HG02884 (cell line): Measurements from ENCODE around the gene CHADL.

Source experiments
- ATAC-seq: cut with Tn5 transposase; IDR thresholded peaks from one replicate; pipeline ENCODE4 v1.9.1; 2021; ENCODE audit warnings: mild to moderate bottlenecking, moderate library complexity; ENCODE audit not compliant: unreplicated experiment

CHADL gene

DNA sequence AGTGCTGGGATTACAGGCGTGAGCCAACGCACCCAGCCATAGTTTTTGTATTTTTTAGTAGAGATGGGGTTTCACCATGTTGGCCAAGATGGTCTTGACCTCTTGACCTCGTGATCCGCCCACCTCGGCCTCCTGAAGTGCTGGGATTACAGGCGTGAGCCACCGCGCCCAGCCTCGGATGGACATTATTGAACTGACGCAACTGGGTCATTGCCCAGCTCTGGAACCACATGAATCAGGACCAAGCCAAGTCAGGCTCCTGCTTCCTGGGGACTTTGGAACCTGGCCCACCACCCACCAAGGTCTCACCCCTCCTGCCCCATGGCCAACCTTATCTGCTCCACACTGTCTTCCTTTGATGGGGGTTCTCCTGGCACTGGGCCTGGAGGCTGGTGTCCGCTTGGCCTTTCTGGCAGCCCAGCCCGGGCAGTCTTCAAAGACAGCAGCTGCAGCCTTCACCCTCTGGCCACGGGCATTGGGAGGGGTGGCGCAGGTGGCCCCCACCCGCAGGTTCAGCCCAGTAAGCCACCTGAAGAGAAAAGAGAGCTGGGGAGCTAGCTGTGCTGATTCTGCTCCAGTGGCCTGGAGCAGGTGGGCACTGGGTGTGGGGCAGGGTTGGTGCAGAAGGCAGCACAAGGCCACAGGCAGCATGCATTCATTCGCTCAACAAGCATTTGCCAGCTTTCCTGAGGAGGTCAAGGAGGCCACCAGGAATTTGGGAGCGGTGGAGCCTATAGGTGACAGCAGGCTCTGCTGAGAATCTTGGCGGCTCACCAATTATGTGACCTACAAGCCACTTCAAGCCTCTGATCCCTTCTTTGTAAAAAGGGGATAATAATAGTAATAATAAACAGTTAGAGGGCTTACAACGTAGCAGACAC, 5.7 kb downstream of the CHADL start:
- no peak for ATAC-seq

DNA sequence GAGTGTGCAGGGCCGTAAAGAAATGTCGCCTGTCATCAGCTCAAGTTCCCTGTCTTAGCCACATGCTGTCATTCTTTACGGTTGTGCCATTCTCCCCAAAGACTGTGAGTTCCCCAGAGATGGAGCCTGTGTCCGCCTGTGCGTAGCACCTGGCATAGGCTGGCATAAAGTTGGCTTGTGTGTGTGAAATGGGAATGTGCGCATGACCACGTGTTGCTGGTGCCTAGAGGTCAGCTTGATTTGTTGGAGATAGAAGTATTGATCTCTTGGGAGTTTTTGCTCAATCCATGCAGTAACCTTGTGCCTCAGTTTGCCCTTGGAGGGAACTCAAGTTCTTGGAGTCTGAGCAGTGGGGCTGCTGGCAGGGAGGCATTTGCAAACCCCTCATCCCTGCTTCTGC, 9.4 kb downstream of the CHADL start:
- ATAC-seq = no peak

DNA sequence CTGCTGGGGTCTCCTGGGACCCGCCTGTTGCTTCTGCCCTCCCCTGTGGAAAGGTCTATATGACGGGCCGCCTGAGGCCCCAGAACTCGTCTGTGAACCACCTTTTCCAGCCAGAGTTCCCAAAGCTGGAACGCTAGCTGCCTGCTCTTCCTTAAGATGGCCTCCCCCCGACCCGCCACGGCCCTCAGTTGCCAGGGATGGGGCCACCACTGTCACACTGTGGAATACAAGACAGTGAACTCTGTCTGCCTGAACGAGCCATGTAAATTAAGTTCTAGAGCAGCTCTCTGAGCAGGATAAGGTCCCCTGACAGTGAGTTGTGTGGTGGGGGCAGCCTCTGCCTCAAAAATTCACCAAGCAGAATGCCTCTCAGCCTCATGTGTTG, 10.3 kb downstream of the CHADL start:
- no peak for ATAC-seq

DNA sequence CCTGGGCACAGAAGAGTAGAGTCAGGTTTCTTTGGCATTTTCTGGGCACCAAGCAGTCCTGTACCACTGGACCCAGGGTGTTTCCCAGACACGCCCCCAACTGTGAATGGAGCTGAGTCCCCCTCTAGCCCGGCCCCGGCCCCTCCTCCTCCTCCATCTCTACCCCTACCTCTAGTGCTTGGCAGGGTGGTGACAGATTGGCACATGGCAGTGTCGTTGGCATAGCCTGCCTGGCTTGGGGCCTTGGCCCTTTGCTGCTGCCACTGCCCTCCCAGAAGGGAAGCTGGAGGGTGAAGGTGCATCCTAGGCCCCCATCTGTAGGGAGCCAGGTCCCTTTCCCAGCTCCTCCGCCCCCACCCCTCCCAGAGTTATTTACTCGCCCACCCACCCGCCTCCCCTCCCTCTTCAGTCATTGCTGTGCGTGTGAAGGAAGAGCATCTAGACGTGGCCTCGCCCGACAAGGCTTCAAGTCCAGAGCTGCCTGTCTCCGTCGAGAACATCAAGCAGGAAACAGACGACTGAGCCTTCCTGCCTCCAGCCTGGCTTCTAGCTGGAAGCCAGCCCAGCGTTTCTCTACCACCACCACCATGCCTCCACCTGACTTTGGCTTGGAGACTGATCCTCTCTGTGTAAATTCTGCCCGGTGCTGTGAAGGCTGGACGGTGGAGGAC, 10.9 kb downstream of the CHADL start:
- no peak for ATAC-seq

DNA sequence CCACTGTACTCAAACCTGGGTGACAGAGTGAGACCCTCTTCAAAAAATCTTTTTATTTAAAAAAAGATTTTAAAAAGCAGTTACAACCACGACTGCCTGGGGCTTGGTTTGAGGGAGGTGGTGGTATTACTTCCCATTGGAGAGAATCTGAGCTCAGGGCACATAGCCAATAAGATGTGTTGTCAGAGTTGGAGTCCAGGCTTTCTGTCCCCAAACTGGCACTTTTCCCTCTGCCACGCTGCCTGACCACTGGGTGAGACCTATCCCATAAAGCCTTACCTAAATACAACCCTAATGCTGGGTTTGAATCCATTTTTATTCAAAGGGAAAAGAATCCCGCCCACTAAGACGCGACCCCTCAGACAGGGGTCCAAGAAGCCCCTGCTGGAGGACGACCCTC, 11.5 kb downstream of the CHADL start:
- ATAC-seq = no peak

DNA sequence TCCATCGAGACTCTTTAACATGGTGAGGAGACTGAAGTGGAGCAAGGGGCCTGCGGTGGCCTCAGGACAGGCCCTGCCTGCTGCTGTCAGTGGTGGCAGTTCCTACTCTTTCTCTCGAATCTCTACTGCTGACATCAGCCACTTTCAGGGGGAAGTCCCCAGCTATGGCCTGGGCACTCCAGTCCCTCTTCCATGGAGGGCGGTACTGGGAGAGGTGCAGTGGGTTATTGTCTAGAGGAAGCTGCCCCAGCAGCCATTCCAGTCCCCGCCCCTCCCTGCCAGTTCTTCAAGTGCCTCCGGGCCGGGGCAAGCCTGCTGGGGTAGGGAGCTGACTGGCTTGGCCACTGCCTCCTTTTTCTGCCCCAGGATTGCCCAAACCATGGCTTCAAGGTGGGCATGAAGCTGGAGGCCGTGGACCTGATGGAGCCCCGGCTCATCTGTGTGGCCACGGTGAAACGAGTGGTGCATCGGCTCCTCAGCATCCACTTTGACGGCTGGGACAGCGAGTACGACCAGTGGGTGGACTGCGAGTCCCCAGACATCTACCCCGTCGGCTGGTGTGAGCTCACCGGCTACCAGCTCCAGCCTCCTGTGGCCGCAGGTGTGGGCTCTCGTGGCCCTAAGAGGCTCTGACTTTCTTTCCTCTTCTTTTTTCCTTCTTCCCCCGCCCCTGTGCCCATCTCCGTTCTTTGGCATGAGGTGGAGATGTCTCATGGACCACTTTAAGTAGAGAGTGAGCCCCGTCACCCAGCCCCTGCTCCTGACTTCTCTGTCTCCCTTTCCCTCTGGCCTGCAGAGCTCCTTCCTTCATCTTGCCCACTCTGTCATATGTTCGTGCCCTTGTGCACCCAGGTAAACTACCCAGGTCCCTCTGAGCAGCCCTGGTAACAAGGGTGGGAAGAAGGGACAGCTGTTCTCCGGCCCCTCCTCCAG, 13.7 kb downstream of the CHADL start:
- no peak for ATAC-seq

DNA sequence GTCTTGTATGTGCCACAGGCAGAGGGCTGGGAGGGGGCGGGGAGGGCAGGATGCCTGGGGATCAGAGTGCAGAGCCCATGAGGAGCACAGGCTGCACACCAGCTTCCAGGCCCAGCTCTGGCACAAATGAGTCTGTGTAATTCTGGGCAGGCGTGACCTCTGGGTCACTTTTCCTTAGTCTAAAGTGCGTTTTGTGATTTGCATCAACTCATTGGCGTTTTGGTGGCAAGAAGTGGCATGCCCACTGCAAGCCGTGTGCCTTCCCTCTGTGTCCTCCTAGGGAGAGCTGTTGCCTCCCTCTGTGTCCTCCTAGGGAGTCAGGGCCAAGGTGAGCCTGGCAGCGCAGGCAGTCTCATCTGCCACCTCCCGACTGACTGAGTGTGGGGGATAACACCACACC, 17.2 kb downstream of the CHADL start:
- no peak for ATAC-seq

DNA sequence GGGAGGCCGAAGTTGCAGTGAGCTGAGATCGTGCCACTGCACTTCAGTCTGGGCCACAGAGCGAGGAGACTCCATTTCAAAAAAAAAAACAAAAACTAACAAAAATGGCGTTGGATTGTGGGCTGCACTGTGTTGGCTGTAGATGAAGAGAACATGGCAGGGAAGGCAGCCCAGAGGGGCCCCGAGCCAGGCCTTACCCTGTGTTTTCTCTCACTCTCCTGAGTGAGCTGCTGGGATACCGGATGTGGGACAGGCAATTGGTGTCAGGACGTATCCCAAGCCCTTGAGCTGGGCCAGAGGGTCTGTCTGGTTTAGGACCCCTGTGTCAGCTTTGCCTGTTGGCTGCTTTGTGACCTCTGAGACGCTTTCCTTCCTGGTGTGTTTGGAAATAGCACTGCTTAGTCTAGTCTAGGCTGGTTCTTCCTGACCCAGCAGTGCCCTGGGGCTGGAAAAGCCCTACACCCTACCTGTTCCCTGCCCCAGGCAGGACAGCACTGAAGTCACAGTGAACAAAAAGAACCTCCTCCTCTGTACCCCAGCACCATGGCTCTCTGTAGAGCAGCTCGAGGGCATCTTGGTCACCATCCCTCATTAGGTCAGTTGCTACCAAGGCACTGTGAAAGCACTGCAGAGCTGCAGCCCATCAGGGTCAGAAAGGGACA, 17.8 kb downstream of the CHADL start:
- ATAC-seq = no peak

DNA sequence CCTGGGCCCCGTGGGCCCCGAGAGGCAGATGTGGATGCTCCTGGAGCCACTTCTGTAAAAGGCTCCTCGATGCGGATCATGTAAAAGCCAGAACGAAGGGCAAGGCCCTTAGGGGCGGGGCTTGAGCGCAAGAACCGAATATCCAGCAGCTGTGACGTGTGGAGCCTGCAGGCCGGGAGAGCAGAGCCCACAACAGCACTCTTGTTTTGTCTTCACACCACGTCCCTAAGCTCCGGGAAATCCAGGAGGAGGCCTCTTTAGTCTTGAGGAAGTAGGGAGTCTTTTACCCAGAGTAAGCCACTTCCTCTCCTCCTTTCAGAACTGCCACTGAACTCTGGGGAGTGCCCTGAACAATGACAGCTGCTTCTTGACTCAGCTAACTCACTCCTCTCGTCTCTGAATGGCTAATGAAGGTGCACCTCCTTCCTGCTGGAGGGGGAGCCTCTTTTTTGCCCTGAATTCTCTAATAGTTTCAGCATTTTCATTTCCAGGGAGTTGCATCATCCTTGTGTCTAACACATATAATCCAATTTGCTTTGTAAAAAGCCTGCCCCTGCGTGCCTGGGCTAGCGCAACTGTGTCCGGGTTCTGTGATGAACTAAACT, 23.1 kb downstream of the CHADL start:
- no peak for ATAC-seq

DNA sequence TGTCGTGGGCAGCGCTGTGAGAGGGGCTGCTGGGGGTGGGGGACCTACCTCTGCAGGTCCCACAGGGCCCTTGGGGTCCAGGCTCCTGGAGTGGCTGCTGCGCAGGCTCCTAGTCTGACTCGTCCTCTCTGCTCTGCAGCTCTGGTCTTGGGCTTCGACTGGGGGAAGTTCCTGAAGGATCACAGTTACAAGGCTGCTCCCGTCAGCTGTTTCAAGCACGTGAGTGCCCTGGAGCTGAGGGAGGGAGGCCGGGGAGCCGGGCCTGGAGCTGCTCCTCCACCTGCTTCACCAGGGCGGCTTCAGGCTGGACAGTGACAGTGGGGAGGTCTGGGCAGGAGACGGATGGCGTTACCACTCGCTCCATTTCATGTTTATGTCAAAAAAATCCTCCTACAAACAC, 23.7 kb downstream of the CHADL start:
- ATAC-seq = no peak

DNA sequence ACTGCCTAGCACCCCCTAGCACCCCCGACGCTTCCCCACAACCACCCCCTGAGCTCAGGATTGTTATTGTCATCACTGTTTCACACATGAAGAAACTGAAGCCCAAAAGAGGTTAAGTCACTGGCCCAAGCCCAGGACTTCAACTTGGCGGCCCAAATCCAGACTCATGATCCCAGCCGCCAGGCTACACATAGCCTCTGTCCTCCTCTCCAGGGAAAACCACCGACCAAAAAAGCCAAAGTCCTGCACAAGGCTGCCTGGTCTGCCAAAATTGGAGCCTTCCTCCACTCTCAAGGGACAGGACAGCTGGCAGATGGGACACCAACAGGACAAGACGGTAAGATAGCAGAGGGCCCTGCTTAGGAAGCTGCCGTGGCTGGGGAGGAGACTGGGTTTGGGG, 24.8 kb downstream of the CHADL start:
- no peak for ATAC-seq

DNA sequence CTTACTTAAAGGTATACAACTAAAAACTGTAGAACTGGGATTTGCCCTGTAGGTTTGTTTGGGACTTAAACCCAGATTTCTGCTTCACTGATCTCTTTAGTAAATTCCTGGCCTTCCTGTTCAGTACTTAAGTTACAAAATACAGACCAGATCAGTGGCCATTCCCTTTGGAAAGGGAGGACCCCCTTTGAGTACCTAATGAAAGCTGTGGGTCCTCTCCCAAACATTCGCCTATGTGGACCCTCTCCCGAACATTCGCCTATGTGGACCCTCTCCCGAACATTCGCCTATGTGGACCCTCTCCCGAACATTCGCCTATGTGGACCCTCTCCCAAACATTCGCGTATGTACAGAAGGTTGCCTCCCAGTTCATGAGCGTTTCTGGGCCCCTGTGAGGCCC, 25.3 kb downstream of the CHADL start:
- ATAC-seq = no peak

DNA sequence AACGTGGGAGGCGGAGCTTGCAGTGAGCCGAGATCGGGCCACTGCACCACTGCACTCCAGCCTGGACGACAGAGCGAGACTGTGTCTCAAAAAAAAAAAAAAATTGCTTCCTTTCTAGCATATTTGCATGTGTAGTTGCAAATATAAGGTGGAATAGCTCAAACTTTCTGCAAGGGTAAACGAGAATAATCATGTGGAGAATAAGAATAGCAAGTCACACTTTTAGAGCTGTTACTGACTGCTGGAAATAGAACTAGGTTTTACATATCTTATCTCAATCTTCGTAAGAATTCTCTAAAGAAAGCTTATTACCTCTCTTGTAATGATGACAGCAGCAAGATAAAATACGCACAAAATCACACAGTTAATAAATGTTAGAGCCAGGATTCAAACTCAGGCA, 34.0 kb downstream of the CHADL start:
- no peak for ATAC-seq

DNA sequence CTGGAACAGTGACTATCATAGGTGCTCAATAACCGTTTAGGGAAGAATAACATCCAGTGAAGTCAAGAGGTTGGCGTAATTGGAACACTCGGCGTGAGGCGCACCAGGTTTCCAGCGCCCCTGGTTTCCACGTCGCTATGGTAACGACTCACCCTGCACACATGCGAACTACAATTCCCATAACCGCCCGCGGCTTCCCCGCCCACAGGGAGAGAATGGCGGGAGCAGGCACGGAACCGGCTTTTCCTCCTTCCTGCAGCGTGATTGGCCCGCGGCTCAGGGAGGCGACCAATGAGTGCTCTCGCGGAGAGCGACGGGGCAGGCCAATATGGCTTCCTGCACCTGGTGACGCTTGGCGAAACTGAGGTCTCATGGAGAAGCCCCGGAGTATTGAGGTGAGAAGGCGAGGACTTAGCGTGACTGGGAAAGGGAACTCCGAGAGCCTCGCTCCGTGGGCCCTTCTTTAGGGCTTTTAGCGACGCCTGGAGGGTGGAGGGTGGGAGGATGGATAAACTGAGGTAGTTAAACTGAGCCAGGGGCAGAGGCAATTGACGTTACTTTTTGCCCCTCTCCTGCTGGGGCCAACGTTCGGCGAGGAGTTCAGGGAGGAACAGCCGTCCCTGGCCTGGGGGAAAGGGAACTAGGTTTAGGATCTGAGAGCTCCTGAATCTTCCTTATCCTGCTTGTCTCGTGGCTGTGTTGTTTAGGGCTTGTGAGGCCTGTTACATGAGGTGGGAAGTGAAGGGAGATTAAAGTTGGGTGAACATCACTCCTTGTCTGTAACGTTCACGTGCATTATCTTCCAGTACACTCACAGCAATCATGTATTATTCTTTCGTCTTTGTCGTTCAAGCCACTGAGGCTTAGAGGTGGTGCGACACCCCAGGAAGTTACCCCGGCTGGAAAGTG, 35.5 kb downstream of the CHADL start, which contains the start of gene L3MBTL2:
TSS of gene L3MBTL2 (plus strand) at position 321 of the 909 bp plus-strand sequence. CDS start at position 372, 51 bp downstream.
- ATAC-seq = peak; percentile 94

DNA sequence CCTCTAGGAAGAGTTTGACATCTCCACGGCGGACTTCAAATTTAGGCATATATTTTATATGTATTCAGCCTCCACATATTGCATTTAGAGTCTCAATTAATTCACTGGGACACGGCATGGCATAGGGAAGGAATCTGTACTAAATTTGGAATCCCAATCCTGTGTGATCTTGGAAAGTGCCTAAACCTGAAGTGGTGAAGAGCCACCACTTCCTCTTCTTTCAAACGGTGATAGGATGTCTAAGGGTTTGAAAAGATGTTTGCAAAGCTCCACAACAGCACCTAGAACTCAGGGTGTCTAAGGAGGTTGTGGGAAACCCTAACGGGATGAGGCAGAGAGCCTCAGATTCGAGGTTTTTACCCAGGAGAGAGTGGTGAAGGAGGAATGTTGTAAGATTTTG, 36.7 kb downstream of the CHADL start:
- ATAC-seq = no peak

DNA sequence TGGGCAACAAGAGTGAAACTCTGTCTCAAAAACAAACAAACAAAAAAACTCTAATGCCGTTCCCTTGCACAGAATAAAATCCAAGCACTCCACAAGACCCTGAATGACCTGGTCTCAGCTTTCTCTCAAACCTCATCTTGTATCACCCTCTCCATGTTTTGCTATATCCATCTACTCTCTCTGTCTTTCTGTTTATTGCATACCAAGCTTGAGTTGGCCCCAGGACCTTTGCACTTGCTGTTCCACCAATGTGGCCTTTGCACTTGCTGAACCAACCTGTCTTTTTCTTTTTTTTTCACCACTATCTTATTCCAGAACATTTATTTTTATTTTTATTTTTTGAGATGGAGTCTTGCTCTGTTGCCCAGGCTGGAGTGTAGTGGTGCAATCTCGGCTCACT, 37.6 kb downstream of the CHADL start:
- no peak for ATAC-seq

DNA sequence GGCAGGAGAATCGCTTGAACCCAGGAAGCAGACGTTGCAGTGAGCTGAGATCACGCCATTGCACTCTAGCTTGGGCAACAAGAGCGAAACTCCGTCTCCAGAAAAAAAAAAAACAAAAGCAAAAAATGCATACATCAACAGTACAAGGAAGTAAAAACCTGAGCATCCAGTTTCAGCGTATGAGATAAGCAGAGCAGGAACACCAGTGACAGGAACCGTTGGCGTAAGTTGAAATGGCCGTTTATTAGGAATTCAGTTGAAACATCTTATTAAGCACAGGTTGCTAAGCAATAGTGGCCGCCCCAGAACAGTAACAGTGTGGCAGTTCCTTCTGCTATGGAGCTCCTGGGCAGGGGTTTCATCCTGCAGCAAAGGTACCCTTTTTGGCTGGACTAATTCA, 39.6 kb downstream of the CHADL start:
- ATAC-seq = no peak

DNA sequence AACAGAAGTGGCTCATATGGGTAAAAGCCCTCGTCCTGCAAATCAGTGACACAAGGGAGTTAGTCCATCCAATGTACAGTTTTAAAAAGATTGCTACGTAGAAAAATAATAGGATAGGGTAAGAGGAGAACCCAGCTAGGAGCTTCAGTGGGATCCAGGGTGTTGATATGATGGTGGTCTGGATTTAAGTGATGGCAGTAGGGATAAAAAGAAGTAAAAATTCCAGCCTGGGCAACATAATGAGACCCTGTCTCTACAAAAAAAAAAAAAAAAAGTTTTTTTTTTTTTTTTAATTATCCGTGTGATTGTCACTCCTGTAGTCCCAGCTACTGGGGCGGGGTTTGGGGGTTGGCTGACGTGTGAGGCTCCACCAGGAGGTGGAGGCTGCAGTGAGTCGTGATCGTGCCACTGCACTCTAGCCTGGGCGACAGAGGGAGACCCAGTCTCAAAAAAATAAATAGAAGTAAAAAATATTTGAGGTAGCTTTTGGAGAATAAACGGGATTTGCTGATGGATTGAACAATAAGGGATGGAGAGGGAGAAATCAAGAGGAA, 42.6 kb downstream of the CHADL start:
- ATAC-seq = no peak
